ENCODE data around the gene VPS35.

VPS35 gene

GRCh38 chr16:46606231-46606630, 82.7 kb downstream of the VPS35 start:
- no peak for DNase-seq

Data from NCI-H82 (cell line).